ENCODE data around the gene BLACAT1. TPM values are rescaled to one million over a fixed set of nuclear protein-coding genes. Genes with fewer than 3 reads are reported as not detected.
A peak's percentile ranks its signal among the peaks of the same experiment; 100 is the strongest.

Gene BLACAT1
- total RNA-seq, 1 donor from 2014 or later, result 0.84 TPM

DNA sequence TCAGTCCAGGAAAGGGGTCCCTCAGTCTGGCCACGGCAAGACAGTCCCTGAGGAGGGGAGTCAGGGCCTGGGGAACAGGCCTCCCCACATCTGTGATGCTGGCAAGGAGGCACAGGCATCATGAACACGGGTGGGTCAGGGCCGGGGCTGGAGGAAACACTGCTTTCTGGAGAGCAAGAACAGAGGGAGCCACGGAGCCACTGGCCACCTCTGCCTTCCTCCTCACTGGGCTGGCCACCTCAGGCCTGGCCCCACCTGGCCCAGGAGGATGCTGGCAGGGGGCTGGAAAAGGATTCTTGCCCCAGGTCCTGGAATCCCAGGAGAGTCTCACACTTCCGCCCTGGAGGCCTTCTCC is 15.7 kb downstream of the BLACAT1 start:
- TF ChIP-seq, protein P1, sequence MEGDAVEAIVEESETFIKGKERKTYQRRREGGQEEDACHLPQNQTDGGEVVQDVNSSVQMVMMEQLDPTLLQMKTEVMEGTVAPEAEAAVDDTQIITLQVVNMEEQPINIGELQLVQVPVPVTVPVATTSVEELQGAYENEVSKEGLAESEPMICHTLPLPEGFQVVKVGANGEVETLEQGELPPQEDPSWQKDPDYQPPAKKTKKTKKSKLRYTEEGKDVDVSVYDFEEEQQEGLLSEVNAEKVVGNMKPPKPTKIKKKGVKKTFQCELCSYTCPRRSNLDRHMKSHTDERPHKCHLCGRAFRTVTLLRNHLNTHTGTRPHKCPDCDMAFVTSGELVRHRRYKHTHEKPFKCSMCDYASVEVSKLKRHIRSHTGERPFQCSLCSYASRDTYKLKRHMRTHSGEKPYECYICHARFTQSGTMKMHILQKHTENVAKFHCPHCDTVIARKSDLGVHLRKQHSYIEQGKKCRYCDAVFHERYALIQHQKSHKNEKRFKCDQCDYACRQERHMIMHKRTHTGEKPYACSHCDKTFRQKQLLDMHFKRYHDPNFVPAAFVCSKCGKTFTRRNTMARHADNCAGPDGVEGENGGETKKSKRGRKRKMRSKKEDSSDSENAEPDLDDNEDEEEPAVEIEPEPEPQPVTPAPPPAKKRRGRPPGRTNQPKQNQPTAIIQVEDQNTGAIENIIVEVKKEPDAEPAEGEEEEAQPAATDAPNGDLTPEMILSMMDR (IDR thresholded peaks at IDR 0.05), result no peak
- Histone ChIP-seq H3K27me3 (peaks cover 5% of the 10 kb centered on the region), H3K4me3 (no peak overlapping the region), H3K9me3 (no peaks in the 10 kb centered on the region), H3K4me1 (peaks cover 34% of the 10 kb centered on the region), H3K27ac (no peak overlapping the region), H3K36me3 (no peaks in the 10 kb centered on the region)
- ATAC-seq (no peak), DNase-seq (no peak)
- intact Hi-C loops (cut with DNase I), result no loop called here

DNA sequence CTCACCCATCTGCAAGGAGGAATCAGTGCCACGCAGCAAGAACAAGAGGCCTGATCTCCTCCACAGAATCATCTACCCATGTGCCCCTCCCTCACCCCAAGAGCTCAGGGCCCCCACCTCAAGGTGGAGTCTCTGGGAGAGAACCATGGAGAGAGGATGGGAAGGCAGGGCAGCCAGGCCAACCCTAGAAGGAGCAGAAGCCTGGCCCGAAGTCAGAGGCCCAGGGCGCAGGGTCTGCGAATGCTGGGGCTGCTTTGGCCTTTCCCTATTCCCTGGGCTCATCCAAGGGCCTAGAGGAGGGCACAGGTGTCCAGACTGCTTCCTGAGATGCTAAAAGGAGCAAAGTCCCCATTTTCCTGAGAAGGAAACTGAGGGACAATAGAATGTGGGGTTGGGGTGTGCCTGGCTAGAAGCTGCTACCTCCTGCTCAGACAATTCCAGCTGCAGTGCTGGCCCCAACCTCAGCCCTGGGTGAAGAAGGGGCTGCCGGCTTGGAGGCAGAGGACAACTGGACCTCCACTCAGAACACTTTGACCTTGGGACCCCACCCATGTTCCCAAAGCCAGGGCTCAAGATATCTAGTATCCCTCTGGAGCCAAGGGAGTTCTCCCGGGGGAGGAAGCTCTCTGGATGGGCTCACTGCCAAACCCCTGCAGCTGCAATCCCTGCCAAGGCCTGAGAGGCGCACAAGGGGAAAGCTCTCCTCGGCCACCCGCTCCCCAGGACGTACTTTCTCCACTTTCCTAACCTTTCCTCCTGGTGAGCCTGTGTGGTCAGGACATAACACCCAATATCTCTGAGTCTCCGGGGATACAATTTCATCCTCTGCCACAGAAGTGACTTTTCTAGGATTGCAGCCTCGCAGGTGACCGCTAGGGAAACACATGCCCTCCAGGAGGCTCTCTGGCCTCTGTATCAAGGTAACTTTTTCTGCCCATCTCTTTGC is 17.4 kb downstream of the BLACAT1 start:
- TF ChIP-seq, protein P1 (IDR thresholded peaks at IDR 0.05), result peak; percentile 78
- intact Hi-C loops (cut with DNase I), result no loop called here
- Histone ChIP-seq H3K4me1 (peaks cover 33% of the 10 kb centered on the region), H3K27me3 (peaks cover 6% of the 10 kb centered on the region), H3K36me3 (no peaks in the 10 kb centered on the region), H3K4me3 (no peak overlapping the region), H3K27ac (no peak overlapping the region), H3K9me3 (no peaks in the 10 kb centered on the region)
- peak; percentile 88 for DNase-seq
- peak; percentile 70 for ATAC-seq

DNA sequence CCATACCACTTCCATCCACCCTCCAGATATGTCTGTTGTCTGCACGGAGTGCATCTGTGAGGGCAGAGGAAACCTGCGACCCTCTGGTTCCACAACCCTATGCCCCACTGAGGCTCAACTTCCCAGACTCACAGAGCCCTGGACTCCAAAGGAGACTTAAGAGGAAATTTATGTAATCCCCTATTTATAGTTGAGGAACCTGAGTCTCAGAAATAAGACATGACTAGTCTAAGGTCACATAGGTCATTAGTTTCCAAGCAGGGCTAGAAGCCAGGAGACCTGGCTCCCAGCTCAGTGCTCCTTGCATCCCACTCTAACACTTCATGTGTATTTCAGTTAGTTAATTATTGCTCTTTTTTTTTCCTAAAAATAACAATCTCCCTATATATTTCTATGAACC is 18.3 kb downstream of the BLACAT1 start:
- Histone ChIP-seq H3K4me1 (peaks cover 33% of the 10 kb centered on the region), H3K9me3 (no peaks in the 10 kb centered on the region), H3K4me3 (no peak overlapping the region), H3K27me3 (peaks cover 6% of the 10 kb centered on the region), H3K36me3 (no peaks in the 10 kb centered on the region), H3K27ac (no peak overlapping the region)
- DNase-seq (no peak), ATAC-seq (no peak)
- TF ChIP-seq, protein P1 (IDR thresholded peaks at IDR 0.05), result no peak
- intact Hi-C loops (cut with DNase I), result no loop called here

DNA sequence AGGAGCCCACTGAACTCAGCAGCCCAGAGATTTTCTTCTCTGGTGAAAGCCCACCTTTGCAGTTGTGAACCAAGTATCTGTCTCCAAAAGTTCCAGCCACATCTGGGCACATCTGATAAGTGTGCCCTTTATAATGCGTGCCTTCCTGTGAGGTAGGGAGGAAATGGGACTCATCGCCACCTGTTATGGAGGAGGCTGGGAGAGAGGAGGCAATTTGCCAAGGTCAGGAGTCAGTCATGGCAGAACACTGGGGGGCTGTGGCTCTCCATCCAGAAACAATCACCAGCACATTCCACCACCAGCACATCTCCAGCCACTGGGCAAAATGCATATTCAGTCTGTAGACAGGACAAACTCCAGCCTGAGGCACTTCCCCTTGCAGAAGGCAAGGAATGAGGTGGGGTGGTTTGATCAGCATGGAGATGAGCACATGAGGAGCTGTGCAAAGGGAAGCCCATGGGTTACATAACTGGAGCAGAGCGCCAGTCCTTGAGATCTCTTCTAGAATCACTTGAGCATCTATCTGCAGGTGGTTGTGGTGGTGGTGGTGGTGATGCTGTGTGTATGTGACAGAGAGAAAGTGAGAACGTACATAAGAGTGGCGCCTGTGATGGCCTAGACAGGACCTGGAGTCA is 19.0 kb downstream of the BLACAT1 start:
- Histone ChIP-seq H3K36me3 (no peaks in the 10 kb centered on the region), H3K9me3 (no peaks in the 10 kb centered on the region), H3K27ac (no peak overlapping the region), H3K27me3 (peaks cover 9% of the 10 kb centered on the region), H3K4me1 (peaks cover 30% of the 10 kb centered on the region), H3K4me3 (no peak overlapping the region)
- TF ChIP-seq, protein P1 (IDR thresholded peaks at IDR 0.05), result no peak
- intact Hi-C loops (cut with DNase I), result no loop called here
- ATAC-seq (peak; percentile 8), DNase-seq (no peak)

DNA sequence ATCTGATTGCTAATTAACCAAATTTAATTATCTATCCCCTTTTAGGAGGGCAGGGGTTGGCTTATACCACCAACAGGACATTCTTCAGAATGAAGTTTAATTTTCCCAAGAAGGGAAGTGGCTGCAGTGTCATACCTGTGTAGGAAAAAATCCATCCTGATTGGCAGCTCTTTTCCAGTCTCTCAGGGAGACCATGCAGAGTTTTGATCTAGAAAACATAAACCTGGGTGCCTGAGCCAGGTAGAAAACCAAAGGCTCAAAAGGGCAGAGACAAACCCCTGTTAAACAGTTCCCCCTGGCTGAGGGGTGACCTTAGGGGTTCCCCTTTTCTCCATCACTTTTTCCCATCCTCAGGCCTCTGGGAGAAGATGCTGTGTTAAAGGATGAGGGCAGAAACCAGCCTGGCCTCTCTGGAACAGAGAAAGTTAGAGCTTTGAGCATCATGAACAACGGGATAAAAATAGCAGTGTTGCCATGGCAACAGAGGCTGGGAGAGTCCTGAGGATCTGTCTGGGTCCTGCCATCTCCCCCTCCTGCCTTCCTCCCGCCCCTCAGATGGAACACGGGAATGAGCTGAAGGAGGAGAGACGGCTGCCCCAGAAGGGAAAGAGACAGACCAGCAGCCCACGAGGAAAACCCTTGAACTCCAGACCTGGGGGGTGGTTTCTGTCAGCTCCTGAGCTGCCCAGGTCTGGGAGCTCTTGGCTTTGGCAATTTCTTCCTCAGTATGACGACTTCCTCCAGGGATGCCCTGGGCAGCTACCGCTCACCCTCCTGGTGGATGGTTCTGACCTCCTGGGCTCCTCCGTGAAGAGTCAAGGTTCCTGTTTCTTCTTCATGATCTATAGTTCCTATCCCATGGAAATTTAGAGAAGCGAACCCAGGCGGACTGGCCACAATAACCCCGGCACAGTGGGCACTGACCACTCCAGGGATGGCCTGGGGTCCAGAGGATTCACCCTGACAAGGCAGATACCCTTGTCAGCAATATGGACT is 20.0 kb downstream of the BLACAT1 start:
- DNase-seq, result no peak

More for the DNA sequence above, 20.0 kb downstream of the BLACAT1 start:
- intact Hi-C loops (cut with DNase I), result no loop called here
- Histone ChIP-seq H3K27ac (no peak overlapping the region), H3K4me3 (no peak overlapping the region), H3K9me3 (no peaks in the 10 kb centered on the region), H3K4me1 (peaks cover 23% of the 10 kb centered on the region), H3K36me3 (no peaks in the 10 kb centered on the region), H3K27me3 (peaks cover 10% of the 10 kb centered on the region)
- ATAC-seq, result no peak
- TF ChIP-seq, protein P1 (IDR thresholded peaks at IDR 0.05), result no peak
